CD4-positive, alpha-beta T cell treated with Interleukin-6 for 4 hours (primary cell): ENCODE results near the gene RASGRP4.

Source experiments
- DNase-seq: peaks from one replicate; pipeline ENCODE4 v3.0.0-alpha.2; 2020; ENCODE audit warnings: mixed read lengths

The RASGRP4 gene

DNA sequence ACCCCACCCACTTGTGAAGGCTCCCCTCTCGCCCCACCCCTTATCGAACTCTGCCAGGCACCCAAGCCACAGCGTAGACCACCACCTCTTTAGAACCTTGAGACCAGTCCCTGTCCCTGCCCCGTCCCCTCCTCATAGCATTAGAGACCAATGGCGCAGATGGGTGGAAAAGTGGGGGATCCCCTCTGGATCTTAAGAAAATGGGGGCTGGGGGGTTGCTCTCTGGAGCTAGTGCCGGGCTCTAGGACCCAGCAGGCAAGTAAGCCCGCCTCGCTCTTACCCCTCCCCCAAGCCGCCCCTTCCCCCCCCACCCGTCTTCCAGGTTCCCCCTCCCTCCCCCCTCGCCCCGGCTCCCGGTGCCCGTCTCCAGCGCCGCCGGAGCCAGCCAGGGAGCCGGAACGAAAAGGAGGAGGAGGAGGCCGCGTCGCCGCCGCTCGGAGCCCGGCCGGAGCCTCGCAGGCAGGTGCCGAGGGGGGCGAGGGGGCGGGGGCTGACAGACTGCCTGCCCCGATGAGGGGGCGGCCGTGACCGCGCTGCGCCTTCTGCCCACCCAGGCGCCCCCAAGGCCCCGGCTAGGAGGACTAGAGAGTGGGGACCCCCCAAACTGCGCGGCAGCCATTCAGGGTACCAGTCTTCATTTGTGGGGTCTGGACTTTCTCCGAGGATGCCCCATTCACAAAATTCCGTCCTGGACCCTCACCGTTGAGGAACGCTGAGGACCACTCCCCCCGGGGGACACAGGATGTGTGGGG lies 37.5 kb downstream of the RASGRP4 start, which contains the start of gene SPRED3:
Gene SPRED3, plus strand, starts transcription at position 349 of the 752 bp plus-strand sequence. CDS start 1,606 bp downstream, outside the sequence.
- peak; percentile 51 for DNase-seq

DNA sequence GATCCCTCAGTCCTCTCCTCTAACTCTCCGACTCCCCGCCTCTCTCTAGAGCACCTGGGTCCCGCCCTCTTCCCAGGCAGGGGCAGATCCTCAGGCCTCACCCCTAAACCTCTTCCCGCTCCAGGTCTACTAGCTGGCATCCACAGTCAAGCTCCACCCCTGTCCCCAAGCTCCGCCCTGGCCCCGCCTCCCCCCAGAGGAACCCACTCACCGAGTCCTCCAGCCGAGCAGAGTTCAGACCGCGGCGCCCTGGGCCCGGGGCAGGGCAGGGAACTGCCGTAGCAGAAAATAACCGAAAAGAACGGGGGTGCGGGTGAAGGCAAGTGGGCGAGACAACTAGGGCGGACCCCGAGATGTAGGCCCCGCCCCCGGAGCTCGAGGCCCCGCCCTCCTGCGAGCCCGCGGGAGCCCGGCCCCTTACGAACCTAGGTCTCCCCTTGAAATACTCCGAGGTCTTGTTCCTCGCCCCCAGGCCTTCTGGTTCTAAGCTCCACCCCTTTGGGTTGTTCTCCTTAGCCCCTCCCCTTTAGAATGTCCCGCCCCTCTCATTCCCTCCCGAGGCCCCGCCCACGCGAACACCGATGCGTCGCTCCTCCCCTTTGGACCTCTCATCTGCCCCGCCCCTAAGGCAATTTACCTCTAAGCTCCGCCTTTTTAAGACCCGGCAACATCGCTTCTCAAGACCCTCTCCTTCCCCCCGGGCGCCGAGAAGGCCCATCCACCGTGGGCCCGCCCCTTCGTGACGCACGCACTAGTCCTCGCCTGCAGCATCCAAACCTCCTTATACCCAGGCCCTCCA lies 38.3 kb downstream of the RASGRP4 start, which contains the start of gene GGN:
Gene GGN, minus strand, starts transcription at position 485 of the 799 bp plus-strand sequence. CDS start 773 bp downstream, outside the sequence.
- peak; percentile 82 for DNase-seq

DNA sequence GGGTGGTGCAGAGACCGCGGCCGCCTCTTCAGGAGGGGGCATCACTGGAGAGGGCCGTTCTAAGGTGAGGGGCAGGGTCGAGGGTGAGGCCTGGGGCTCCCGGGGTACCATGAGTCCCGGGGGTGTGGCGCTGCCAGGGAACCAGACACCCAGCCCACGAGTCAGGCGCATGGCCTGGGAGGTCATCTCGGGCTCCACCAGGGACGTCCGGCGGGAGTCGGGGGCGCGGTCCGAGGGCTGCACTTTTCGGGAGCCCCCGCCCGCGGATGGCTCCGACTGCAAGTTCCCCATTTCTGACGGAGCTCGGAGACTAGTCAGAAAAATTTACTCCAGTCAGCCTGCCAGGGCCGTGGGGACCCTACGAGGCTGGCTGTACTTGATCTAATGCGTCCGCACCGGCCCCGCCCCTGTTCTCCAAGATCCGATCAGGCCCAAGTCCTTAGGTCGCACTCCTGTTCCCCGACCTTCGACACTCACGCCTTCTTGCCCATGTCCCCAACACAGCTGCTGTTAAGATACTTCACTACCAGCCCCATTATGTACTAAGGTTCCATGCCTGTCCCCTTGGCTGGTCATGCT lies 39.0 kb downstream of the RASGRP4 start:
- DNase-seq = no peak

DNA sequence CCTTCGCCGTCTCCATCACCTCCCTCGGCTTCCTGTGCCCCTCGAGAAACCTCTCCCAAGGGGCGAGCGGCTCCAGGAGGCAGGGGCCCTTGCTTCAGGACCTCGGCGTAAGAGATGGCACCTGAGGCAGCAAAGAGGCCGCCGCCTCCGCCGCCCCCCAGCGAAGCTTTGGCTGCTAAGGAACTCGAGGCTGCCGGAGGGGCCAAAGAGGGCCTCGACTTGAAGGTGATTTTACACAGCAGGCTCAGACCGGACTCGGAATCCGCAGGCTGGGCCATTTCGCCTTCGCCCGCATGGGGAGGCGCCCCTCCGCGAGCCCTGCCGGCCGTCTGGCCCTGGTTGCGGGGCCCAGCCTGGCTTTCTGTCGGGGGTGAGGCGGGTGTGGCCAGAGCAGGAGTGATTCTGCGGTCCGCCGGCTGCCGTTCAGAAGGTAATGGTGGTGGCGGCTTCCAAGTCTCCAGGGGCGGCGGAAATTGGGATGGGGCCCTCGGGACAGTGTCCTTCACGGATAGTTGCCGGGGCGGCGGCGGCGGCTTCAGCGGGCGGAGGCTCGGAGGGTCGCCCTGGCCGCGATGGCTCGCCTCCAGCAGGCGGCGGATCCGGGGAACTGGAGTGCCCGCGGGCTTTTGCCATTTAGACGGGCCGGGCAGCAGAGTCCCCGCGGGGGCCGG lies 39.6 kb downstream of the RASGRP4 start:
- DNase-seq = no peak

DNA sequence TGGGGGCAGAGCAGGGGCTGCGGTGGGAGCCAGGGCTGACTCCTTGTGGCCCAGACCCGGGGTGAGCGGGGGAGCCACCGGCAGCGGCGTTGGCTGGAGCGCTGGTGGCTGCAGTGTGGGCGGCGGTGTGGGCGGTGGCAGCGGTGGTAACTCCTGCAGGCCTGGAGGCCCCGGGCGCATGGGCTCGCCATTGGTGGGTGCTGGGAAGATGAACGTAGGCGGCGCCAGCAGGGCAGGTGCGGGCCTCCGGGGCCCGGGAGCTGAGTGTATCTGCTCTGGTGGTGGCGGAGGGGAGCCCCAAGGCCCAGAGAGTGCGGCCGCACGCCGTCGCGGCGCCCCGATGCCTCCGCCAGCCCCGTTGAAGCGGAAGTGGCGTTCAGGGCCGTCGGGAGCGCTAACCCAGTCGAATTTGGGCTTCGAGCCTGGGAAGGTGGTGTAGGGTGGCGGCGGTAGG lies 40.2 kb downstream of the RASGRP4 start:
- DNase-seq = no peak

DNA sequence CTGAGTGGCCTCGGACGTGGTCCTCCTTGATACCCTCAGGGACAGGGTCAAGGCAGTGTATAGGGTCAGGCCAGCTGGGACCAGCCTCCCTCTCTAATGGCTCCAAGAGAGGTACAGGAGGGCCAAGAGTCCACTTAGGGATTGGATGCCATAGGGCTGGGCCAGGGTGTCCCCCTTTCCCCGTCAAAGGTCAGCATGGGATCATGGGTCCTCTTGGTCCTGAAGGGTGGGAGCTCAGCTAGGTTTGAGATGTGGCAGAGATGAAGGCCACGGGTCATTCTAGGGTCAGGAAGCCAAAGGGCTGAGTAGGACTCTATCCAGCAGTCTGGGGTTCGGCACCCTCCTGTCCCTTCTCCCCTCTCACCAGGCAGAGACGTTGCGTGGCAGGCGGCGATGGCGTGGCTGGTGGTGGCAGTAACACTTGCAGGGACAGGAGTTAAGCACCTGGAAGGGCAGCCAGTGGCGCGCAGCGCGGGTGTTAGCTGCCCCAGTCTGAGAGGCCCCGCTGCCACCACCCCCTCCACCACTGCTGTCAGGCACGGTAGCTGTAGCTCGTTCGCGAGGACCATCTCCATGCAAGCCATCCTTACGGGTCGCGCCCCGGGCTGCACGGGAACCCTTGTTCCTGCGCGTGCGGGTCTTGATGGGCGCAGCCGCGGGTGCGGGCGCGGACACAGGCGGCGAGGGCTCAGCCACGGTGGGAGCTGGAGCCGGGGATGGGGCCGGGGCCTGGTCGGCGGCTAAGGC lies 40.8 kb downstream of the RASGRP4 start:
- DNase-seq = no peak

DNA sequence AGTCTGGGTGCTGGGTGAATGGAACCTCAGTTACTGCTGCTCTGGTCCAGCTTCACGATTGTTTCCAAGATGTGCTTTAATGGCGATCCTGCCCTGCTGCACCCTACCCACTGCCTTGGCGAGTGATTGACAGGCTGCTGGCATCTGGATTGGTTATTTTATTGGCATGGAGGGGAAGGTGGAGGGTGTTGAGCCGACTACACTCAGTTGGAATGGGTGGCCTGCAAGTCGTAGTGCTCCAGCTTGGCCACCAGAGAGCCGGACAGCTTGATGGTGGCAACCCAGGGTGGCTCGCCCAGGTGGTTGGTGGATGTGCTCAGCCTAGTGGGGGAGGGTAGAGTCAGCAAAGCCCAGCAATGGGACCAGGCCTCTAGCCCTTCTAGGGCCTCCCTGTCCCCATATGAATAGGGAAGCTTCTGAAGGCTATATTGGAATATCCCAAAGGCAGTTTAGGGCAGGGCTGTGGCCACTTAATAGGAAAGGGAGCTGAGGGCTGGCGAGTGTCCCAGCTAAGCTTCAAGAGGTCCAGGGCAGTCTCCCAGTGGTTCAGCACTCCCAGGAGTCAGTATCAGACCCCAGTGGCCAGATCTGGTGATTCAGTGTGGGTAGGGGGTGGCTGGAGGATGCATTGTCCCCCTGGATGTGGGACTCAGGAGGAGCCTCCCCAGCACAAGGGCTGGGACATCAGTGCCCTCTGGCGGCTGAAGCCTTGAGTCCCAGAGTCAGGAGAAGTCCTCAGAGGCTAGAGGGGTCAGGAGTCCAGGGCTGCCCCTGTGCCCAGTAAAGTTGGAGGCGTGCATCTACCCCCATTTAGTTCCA lies 41.6 kb downstream of the RASGRP4 start:
- DNase-seq = no peak

DNA sequence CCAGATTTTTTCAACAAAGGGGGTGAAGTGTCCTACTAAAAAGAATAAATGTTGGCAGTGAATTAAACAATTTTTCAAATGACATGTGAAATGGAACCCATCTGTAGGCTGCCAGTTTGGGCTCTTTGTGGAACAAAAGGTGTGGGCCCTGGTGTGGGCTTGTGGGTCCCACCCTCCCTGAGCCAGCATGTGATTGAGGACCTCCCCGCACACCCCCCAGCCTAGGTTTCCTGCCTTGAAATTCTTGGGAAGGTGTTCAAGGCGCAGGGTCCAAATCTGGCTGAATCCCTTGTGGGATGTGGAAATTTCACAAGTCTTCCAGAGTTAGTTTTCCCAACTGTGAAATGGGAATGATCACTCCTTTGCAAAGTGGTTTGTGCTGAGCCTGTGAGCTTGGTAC lies 42.3 kb downstream of the RASGRP4 start:
- DNase-seq = no peak

DNA sequence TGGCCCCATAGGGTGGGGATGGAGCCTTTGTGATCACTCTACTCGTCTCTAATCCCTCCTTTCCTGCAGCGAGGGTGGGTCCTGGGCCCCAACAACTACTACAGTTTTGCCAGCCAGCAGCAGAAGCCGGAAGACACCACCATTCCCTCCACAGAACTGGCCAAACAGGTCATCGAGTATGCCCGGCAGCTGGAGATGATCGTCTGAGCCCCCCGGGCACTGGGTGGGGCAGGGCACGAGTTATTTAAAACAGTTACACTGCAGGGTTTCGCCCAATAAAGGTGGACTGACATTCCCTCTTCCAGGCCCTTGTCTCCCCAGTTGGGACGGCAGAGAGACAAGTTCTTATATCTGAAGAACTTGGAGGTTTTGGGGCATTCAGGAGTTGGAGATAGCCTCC lies 42.8 kb downstream of the RASGRP4 start:
- no peak for DNase-seq

DNA sequence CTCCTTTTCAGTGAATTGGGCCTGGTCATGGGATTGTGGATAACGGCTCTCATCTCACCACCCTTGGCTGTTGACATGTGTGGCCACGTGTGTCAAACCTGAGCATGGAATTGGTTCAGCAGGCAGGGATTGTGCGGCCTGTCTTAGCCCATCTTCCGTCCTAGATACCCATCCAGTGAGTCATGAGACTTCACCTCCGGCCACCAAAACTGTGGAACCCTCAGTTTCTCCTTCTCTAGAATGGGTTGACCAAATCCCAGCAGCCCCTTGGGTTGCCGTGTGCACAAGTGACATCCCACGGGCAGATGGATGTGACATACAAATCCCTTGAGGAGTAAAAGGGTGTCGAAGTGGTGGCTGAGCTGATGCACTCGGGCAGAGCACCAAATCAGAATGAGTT lies 44.9 kb downstream of the RASGRP4 start:
- no peak for DNase-seq

DNA sequence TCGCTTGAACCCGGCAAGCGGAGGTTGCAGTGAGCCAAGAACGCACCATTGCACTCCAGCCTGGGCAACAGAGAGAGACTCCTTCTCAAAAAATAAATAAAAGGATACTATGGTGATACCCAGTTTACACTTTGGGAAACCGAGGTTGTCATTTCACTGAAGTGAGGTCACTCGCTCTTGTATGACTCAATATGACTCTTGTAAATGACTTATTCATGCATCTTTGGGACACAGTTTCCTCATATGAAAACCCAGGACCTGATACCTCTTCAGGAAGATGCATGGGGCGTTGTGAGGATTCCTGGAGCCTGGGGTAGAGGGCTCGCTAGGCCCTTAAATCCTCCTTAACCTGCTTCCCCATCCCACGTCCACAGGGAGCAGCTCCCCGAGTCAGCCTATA lies 47.2 kb downstream of the RASGRP4 start:
- DNase-seq = no peak

DNA sequence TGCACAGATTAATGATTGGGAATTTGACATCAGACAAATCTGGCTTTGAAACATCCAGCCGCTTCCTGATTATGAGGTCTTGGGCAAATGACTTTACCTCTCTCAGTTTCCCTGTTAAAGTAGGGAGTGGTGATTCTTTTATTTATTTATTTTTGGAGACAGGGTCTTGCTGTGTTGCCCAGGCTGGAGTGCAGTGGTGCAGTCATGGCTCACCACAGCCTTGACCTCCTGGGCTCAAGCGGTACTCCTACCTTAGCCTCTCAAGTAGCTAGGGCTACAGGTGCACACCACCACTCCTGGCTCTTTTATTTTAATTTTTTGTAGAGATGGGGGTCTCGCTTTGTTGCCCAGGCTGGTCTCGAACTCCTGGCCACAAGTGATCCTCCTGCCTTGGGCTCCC lies 49.0 kb downstream of the RASGRP4 start:
- DNase-seq = no peak

DNA sequence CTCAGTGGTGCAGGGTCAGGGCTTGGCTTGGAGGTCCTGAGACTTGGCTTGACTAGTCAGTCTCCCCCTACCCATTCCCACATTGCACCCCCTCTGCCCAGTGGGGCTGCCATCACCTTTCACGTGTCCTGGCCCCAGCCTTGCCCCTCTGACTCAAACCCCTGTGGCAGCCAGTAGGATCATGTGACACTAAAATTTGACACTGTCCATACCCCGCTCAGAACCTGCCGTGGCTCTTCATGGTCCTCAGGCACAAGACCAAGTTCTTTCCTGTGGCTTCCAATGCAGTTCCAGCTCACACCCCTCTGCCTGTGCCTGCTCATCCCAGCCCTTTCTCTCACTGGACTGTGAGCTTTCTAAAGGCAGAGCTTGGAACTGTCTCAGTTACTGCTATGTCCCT lies 49.4 kb downstream of the RASGRP4 start:
- DNase-seq = no peak

DNA sequence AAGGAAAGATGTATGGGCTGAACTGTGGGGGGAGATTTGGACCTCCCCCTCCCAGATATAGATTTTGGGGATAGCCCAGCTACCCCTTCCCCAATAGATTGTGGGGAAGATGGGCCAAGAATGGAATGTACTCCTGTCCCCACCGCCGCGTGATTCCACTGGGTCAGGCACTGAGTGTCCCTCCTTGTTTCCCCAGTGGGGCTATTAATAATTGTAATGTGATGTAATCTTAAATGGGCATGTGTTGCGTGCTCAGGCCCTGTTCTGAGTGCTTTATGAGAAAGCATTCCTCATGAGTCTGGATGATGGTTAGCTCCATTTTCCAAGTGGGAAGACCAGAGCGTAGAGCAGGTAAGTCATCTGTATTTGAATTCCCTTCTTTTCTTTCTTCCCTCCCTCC lies 50.3 kb downstream of the RASGRP4 start:
- no peak for DNase-seq

DNA sequence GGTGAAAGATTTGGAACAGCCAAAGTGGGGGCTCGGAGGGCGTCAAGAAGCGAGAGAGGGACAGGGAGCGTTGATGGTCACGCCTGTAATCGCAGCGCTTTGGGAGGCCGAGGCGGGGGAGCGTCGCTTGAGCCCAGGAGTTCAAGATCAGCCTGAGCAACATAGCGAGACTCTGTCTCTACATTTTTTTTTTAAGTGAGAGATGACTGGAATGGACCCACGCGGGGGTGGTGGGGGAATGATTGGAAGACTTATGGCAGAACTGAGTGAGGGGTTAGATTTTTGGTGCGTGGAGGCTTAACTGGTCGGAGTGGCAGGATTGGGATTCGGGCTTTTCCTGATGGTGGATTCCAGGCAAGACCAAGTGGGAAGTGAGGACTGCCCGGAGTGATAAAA lies 50.9 kb downstream of the RASGRP4 start:
- no peak for DNase-seq

DNA sequence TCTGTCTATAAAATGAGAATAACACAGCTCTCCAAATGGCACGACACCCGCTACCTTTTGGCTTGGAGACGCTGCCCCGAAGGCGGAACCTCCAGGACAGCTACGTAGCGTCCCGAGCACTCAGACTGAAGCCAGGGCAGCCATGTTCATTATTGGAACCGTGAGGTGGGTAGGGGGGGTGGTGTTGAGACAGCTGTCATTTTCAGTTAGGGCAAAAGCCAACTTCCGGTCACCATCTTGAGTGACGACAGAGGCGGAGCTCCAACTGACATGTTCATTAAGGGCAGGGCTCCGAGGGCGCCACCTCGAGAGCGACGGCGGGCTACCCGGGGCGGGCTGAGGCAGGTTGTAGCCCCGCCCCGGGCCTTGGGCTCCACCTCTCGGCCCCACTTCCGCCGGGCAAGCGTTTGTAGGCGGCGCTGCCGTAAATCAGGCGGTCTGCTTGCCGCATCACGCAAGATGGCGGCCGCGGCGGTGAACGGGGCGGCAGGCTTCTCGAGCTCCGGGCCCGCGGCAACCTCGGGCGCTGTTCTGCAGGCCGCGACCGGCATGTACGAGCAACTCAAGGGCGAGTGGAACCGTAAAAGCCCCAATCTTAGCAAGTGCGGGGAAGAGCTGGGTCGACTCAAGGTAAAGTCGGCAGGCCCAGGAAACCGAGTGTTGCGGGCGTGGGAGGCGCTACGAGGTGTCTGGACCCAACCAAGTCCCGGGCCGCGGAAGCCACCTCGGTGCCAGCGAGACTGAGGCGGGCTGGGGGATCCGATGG lies 51.5 kb downstream of the RASGRP4 start, which contains the start of gene PSMD8:
Gene PSMD8, plus strand, starts transcription at position 240 of the 766 bp plus-strand sequence. Its CDS starts 31 bp downstream, at position 271.
- DNase-seq = peak; percentile 99

DNA sequence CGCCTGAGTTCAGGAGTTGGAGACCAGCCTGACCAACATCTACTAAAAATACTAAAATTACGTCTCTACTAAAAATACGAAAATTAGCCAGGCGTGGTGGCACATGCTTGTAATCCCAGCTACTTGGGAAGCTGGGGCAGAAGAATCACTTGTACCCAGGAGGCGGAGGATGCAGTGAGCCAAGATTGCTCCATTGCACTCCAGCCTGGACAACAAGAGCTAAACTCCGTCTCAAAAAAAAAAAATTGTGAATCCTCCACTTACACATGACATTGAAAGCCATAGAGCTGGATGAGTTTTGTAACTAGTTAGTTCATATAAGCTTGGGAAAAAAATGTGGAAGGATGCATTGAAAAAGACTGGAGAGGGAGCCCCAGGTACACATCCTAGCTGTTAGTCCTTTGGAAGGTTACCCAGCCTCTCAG lies 52.1 kb downstream of the RASGRP4 start:
- no peak for DNase-seq

DNA sequence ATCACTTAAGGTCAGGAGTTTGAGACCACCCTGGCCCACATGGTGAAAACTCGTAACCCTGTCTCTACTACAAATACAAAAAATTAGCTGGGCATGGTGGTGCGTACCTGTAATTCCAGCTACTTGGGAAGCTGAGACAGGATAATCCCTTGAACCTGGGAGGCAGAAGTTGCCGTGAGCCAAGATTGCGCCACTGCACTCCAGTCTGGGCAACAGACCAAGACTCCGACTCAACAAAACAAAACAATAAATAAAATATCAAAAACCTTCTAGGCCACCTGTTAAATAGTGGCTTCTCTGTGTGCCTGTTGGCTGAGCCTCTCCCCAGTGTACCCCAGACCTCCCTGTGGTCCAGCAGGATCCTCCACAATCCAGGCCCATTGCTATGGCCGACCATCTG lies 54.9 kb downstream of the RASGRP4 start:
- DNase-seq = no peak

DNA sequence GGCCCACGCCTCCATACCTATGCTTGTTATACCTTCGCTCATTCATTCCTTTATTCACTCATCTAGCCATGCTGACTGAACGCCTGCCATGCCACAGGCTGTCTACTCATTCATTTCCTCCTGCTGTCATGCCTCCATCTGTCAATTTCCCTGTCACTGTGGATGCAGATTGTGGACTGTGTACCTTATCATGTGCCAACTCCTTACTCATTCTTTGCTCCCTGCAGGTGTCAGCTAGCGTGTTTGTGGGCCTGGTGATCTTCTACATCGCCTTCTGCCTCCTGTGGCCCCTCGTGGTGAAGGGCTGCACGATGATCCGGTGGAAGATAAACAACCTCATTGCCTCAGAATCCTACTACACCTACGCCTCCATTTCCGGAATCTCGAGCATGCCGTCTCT lies 55.7 kb downstream of the RASGRP4 start:
- DNase-seq = no peak

DNA sequence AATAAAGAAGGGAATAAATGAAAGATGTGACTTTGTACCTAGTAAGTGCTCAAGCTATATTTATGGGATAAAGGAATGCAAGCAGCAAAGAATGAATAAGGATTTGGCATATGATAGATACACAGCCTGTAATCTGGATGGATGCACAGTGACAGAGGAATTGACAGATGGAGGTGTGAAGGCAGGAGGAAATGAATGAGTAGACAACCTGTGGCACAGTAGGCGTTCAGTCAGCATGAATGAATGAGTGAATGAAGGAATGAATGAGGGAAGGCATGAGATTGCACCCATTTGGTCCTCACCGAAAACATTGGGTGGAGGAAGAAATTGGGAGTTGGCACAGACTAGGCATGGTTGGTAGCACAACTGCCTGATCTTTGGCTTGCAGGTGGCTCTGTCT lies 56.4 kb downstream of the RASGRP4 start:
- DNase-seq = no peak
